SH-SY5Y (cell line): ENCODE data around the gene SLC25A6.

Experiments
- GATA2 ChIP-seq: IDR thresholded peaks from 2 replicates; pipeline ENCODE4 v1.6.1; 2011; ENCODE audit warnings: mild to moderate bottlenecking, low read depth, low read length
- GATA3 ChIP-seq: IDR thresholded peaks from 2 replicates; pipeline ENCODE4 v1.6.1; 2011; ENCODE audit warnings: low read depth, mild to moderate bottlenecking, low read length, moderate library complexity

DNA sequence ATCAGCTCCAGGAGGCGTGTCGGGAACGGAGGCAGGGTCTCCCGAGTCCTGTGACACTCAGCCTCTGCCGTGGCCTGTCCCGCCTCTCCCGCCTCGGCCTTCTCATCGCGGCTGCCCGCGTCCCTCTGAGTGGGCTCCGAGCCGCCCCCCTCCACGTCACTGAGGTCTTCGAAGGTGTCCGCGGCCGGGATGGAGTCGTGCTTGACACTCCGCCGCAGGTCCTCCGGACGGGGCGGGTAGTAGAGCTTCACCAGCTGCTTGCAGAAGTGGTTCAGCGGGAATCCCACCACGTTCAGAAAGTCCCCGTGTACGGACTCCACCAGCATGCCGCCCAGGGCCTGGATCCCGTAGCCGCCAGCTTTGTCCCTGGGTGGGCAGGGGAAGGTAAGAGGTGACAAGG lies 35.8 kb upstream of the SLC25A6 start:
- no peak for TF ChIP-seq GATA2
- no peak for TF ChIP-seq GATA3
